WTC11 (cell line): ENCODE results near the gene STAT1. TPM values are rescaled to one million over a fixed set of nuclear protein-coding genes. Genes with fewer than 3 reads are reported as not detected.

ENCODE experiments used
- ATAC-seq: fragments of 200-7000 bp; cut with Tn5 transposase; 2 replicates; pipeline ENCODE4 v1.10.0; 2021; ENCODE audit warnings: mild to moderate bottlenecking, moderate library complexity
- CTCF ChIA-PET: fragments of 300-600 bp; sonication (Branson Sonifier 250); formaldehyde crosslinking; loops from one replicate; lab custom pipeline; 2021; ENCODE audit warnings: antibody characterized with exemption; lab: Charles Lee
- POLR2A ChIA-PET: fragments of 350-600 bp; sonication (Branson Sonifier 250); formaldehyde crosslinking; loops from one replicate; lab custom pipeline; 2021; ENCODE audit warnings: antibody characterized with exemption; lab: Charles Lee
- DNase-seq: peaks from one replicate; pipeline ENCODE4 v3.0.0; 2021; ENCODE audit warnings: low spot score
- H3K27ac Mint-ChIP-seq: 2 replicates; pipeline ENCODE4 v1.8.0; 2021; ENCODE audit warnings: mixed read lengths
- H3K27me3 Mint-ChIP-seq: 2 replicates; pipeline ENCODE4 v1.8.0; 2021; ENCODE audit warnings: low read depth, mild to moderate bottlenecking, moderate library complexity, mixed read lengths
- H3K36me3 Mint-ChIP-seq: 2 replicates; pipeline ENCODE4 v1.8.0; 2021; ENCODE audit warnings: mixed read lengths
- H3K4me1 Mint-ChIP-seq: 2 replicates; pipeline ENCODE4 v1.8.0; 2022; ENCODE audit warnings: mixed read lengths
- H3K4me3 Mint-ChIP-seq: 2 replicates; pipeline ENCODE4 v1.8.0; 2021; ENCODE audit warnings: mild to moderate bottlenecking, moderate library complexity, mixed read lengths
- H3K9me3 Mint-ChIP-seq: 2 replicates; pipeline ENCODE4 v1.8.0; 2021; ENCODE audit warnings: mixed read lengths
- AFF4 ChIP-seq: sonication (generic); formaldehyde crosslinking; IDR thresholded peaks from 2 replicates; pipeline ENCODE4 v1.8.1; 2023; ENCODE audit warnings: mild to moderate bottlenecking, missing genetic modification reagents, borderline replicate concordance
- ATF2 ChIP-seq: sonication (generic); formaldehyde crosslinking; IDR thresholded peaks from 2 replicates; pipeline ENCODE4 v1.8.1; 2022; ENCODE audit warnings: low read depth, missing genetic modification reagents, borderline replicate concordance
- CDX4 ChIP-seq: fragments of 250-450 bp; sonication (Bioruptor Pico); IDR thresholded peaks from 2 replicates; pipeline ENCODE4 v1.9.0; 2021; ENCODE audit warnings: moderate library complexity, mild to moderate bottlenecking, inconsistent platforms, borderline replicate concordance
- E2F4 ChIP-seq: sonication (generic); formaldehyde crosslinking; IDR thresholded peaks from 2 replicates; pipeline ENCODE4 v1.8.1; 2022; ENCODE audit warnings: low read depth, mild to moderate bottlenecking, moderate library complexity, missing genetic modification reagents, borderline replicate concordance
- FOXK1 ChIP-seq: sonication (generic); formaldehyde crosslinking; IDR thresholded peaks from 2 replicates; pipeline ENCODE4 v1.8.0; 2022; ENCODE audit warnings: mild to moderate bottlenecking, moderate library complexity, missing genetic modification reagents
- NFE2L1 ChIP-seq: sonication (generic); formaldehyde crosslinking; IDR thresholded peaks from 2 replicates; pipeline ENCODE4 v1.8.1; 2023; ENCODE audit warnings: missing genetic modification reagents
- NFYB ChIP-seq: sonication (generic); formaldehyde crosslinking; conservative IDR thresholded peaks from 2 replicates; pipeline ENCODE4 v1.8.0; 2022; ENCODE audit warnings: low read depth, missing genetic modification reagents
- NR2C2 ChIP-seq: sonication (generic); formaldehyde crosslinking; IDR thresholded peaks from 2 replicates; pipeline ENCODE4 v1.8.0; 2022; ENCODE audit warnings: mild to moderate bottlenecking, missing genetic modification reagents
- PRRX2 ChIP-seq: fragments of 250-450 bp; sonication (Bioruptor Pico); IDR thresholded peaks from 2 replicates; pipeline ENCODE4 v1.8.0; 2021; ENCODE audit warnings: mild to moderate bottlenecking
- RELA ChIP-seq: sonication (generic); formaldehyde crosslinking; IDR thresholded peaks from 2 replicates; pipeline ENCODE4 v1.8.1; 2022; ENCODE audit warnings: missing genetic modification reagents, mild to moderate bottlenecking, borderline replicate concordance
- SOX15 ChIP-seq: fragments of 250-450 bp; sonication (Bioruptor Pico); IDR thresholded peaks from 2 replicates; pipeline ENCODE4 v1.9.0; 2021; ENCODE audit warnings: mild to moderate bottlenecking
- TEAD1 ChIP-seq: sonication (generic); formaldehyde crosslinking; IDR thresholded peaks from 2 replicates; pipeline ENCODE4 v1.8.0; 2022; ENCODE audit warnings: mild to moderate bottlenecking, missing genetic modification reagents
- USF1 ChIP-seq: sonication (generic); formaldehyde crosslinking; IDR thresholded peaks from 2 replicates; pipeline ENCODE4 v1.8.0; 2022; ENCODE audit warnings: mild to moderate bottlenecking, missing genetic modification reagents
- ZNF121 ChIP-seq: sonication (generic); formaldehyde crosslinking; IDR thresholded peaks from 2 replicates; pipeline ENCODE4 v1.8.0; 2023; ENCODE audit warnings: missing genetic modification reagents
- ZNF219 ChIP-seq: sonication (generic); formaldehyde crosslinking; IDR thresholded peaks from 2 replicates; pipeline ENCODE4 v1.8.0; 2023; ENCODE audit warnings: missing genetic modification reagents, mild to moderate bottlenecking, borderline replicate concordance
- ZNF263 ChIP-seq: sonication (generic); formaldehyde crosslinking; IDR thresholded peaks from 2 replicates; pipeline ENCODE4 v1.8.1; 2022; ENCODE audit warnings: low read depth, mild to moderate bottlenecking, moderate library complexity, missing genetic modification reagents
- ZNF317 ChIP-seq: sonication (generic); formaldehyde crosslinking; IDR thresholded peaks from 2 replicates; pipeline ENCODE4 v1.8.1; 2023; ENCODE audit warnings: low read depth, mild to moderate bottlenecking, moderate library complexity, missing genetic modification reagents, borderline replicate concordance
- ZNF396 ChIP-seq: fragments of 250-450 bp; sonication (Bioruptor Pico); IDR thresholded peaks from 2 replicates; pipeline ENCODE4 v1.8.0; 2021; ENCODE audit warnings: mild to moderate bottlenecking, moderate library complexity, borderline replicate concordance
- ZNF671 ChIP-seq: fragments of 250-450 bp; sonication (Bioruptor Pico); IDR thresholded peaks from 2 replicates; pipeline ENCODE4 v1.8.0; 2021; ENCODE audit warnings: mild to moderate bottlenecking
- total RNA-seq: library from RNA; stranded (reverse); gene quantifications from 3 replicates; pipeline ENCODE4 v1.2.3, GENCODE V29; 2021

Gene STAT1
- total RNA-seq, 1 experiment from 2014 or later = 36.1 TPM

GRCh38 chr2:190987938-190988337 lies 26.0 kb downstream of the STAT1 start (continued):
- TF ChIP-seq RELA (CRISPR knock-in tag) (no peak), ZNF121 (CRISPR knock-in tag) (no peak)
- TF ChIP-seq, all 79 proteins: peak for 0

GRCh38 chr2:190987116-190987515 lies 26.9 kb downstream of the STAT1 start:
- TF ChIP-seq AFF4 (no peak), E2F4 (CRISPR knock-in tag) (no peak), ZNF219 (CRISPR knock-in tag) (no peak), ZNF671 (CRISPR knock-in tag) (no peak), PRRX2 (CRISPR knock-in tag) (no peak), NR2C2 (CRISPR knock-in tag) (no peak), NFE2L1 (no peak), ZNF396 (CRISPR knock-in tag) (no peak), TEAD1 (CRISPR knock-in tag) (no peak), ZNF263 (CRISPR knock-in tag) (no peak), FOXK1 (CRISPR knock-in tag) (no peak), CDX4 (CRISPR knock-in tag) (no peak), USF1 (CRISPR knock-in tag) (no peak), ATF2 (CRISPR knock-in tag) (no peak), NFYB (no peak), SOX15 (no peak), ZNF317 (no peak)
- no peak overlapping the region for H3K27ac Mint-ChIP-seq
- DNase-seq = no peak
- no peak for ATAC-seq
- H3K9me3 Mint-ChIP-seq = no peaks in the 10 kb centered on the region
- ChIA-PET CTCF (no interaction called here), POLR2A (no interaction called here)
- no peaks in the 10 kb centered on the region for H3K27me3 Mint-ChIP-seq
- no peak overlapping the region for H3K4me3 Mint-ChIP-seq
- peaks cover 82% of the 10 kb centered on the region for H3K36me3 Mint-ChIP-seq
- 0 out of 2 replicates have a peak, but pooled peaks cover 2% of the 10 kb centered on the region for H3K4me1 Mint-ChIP-seq
